GM19193 (cell line): ENCODE data around the gene TMEM219.

Experiments
- POLR2A ChIP-seq: IDR thresholded peaks from 4 replicates; pipeline ENCODE4 v1.6.1; 2011; ENCODE audit not compliant: insufficient read depth, insufficient read length; ENCODE audit errors: extremely low read depth

TMEM219 gene

DNA sequence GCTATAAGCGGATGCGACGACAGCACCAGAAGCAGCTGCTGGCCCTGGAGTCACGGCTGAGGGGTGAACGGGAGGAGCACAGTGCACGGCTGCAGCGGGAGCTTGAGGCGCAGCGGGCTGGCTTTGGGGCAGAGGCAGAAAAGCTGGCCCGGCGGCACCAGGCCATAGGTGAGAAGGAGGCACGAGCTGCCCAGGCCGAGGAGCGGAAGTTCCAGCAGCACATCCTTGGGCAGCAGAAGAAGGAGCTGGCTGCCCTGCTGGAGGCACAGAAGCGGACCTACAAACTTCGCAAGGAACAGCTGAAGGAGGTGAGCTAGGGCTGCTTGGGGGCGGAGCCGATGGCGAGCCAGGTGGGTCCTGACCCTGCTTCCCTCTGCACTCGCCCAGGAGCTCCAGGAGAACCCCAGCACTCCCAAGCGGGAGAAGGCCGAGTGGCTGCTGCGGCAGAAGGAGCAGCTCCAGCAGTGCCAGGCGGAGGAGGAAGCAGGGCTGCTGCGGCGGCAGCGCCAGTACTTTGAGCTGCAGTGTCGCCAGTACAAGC, 23.5 kb downstream of the TMEM219 start:
- TF ChIP-seq POLR2A: no peak

DNA sequence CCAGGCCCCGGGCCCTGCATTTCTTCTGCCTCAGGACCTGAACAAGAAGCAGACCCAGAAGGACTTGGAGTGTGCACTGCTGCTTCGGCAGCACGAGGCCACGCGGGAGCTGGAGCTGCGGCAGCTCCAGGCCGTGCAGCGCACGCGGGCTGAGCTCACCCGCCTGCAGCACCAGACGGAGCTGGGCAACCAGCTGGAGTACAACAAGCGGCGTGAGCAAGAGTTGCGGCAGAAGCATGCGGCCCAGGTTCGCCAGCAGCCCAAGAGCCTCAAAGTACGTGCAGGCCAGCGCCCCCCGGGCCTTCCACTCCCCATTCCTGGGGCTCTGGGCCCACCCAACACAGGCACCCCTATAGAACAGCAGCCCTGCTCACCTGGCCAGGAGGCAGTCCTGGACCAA, 24.4 kb downstream of the TMEM219 start:
- no peak for TF ChIP-seq POLR2A

DNA sequence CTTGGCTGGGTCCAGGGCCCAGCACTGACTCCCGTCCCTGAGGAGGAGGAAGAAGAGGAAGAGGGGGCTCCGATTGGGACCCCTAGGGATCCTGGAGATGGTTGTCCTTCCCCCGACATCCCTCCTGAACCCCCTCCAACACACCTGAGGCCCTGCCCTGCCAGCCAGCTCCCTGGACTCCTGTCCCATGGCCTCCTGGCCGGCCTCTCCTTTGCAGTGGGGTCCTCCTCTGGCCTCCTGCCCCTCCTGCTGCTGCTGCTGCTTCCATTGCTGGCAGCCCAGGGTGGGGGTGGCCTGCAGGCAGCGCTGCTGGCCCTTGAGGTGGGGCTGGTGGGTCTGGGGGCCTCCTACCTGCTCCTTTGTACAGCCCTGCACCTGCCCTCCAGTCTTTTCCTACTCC, 25.1 kb downstream of the TMEM219 start:
- TF ChIP-seq POLR2A: no peak

DNA sequence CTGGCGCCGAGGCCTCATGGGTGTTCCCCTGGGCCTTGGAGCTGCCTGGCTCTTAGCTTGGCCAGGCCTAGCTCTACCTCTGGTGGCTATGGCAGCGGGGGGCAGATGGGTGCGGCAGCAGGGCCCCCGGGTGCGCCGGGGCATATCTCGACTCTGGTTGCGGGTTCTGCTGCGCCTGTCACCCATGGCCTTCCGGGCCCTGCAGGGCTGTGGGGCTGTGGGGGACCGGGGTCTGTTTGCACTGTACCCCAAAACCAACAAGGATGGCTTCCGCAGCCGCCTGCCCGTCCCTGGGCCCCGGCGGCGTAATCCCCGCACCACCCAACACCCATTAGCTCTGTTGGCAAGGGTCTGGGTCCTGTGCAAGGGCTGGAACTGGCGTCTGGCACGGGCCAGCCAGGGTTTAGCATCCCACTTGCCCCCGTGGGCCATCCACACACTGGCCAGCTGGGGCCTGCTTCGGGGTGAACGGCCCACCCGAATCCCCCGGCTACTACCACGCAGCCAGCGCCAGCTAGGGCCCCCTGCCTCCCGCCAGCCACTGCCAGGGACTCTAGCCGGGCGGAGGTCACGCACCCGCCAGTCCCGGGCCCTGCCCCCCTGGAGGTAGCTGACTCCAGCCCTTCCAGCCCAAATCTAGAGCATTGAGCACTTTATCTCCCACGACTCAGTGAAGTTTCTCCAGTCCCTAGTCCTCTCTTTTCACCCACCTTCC, 25.6 kb downstream of the TMEM219 start:
- TF ChIP-seq POLR2A: no peak

DNA sequence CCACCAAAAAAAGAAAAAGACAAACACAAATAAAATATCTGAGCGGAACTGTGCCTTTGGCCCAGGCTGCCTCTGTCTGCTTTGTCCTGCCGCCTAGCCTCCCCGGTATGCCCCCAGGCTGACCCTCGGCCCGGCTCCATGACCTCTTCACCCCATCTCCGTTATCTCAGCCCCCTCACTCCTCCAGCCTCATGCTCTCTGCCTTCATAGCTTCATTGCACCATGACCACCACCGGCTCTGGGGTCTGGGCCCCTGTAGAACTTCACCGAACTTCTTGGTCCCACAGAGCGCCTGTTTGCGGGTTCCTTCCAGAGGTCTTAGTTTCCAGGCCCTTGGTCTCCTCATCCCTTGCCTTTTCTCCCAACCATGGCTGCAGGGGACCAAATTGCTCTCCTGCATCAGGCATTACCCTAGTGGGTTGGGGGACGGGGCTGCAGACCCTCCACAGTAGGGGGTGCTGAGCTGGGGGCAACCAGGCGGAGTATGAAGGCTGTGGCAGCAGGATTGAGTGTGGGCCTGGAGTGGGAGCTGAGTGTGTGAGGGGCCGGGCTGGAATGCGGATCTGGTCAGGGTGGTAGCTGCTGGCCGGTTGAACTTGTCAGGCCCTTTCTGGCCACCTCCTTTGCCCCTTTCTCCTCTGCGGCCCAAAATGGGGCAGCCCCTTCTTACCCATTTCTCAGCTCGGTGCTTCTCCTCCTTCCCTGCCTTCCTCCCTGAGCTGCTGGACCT, 26.6 kb downstream of the TMEM219 start:
- TF ChIP-seq POLR2A: no peak

DNA sequence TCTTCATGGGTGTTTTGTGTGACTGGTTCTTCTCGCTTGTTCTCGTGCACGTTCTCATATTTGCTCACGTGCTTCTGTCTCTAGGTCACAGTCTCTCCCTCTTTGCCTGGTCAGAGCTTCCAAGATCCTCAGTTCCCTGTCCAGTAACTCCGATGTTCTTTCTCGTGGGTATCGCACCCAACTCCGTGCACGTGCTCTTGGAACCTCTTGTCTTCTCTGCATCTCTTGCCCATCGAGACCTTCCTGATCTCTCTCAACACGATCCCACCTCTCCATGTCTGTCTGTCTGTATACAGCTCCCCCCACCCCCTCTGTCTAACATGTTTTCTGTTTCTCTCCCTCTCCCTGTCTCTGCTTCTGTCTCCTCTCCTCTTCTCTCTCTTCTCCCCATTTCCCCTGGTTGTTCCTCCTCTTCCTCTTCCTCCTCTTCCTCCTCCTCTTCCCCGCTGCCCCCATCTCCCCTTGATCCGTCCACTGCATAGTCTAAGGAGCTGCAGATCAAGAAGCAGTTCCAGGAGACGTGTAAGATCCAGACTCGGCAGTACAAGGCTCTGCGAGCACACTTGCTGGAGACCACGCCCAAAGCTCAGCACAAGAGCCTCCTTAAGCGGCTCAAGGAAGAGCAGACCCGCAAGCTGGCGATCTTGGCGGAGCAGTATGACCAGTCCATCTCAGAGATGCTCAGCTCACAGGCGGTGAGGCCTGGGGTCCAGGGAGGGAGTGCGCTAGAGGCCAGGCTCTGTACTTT, 27.4 kb downstream of the TMEM219 start:
- TF ChIP-seq POLR2A: no peak

DNA sequence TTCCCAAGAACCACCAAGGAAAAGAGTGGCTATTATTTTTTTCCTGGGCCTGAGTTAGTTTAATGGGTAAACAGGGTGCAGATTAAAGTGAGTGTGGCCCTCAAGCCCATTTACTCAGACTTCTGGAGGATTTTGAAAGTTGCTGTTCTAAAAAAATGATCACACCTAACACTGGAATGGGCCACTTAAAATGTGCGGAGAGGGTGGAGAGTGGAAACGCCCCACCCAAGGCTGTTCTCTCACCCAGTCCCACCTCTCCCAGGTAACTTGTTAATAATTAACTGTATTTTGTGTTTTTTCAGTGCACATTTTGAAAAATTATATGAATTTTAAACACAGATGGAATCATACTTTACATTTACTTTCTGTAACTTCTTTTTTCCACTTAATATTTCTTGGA, 28.2 kb downstream of the TMEM219 start:
- TF ChIP-seq POLR2A: no peak

DNA sequence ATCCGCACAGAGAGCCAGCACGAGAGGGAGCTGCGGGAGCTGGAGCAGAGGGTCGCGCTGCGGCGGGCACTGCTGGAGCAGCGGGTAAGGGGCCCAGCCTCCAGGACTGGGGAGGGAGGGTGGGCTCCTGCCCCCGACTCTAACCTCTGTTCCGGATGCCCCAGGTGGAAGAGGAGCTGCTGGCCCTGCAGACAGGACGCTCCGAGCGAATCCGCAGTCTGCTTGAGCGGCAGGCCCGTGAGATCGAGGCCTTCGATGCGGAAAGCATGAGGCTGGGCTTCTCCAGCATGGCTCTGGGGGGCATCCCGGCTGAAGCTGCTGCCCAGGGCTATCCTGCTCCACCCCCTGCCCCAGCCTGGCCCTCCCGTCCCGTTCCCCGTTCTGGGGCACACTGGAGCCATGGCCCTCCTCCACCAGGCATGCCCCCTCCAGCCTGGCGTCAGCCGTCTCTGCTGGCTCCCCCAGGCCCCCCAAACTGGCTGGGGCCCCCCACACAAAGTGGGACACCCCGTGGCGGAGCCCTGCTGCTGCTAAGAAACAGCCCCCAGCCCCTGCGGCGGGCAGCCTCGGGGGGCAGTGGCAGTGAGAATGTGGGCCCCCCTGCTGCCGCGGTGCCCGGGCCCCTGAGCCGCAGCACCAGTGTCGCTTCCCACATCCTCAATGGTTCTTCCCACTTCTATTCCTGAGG, 29.1 kb downstream of the TMEM219 start:
- TF ChIP-seq POLR2A: no peak

DNA sequence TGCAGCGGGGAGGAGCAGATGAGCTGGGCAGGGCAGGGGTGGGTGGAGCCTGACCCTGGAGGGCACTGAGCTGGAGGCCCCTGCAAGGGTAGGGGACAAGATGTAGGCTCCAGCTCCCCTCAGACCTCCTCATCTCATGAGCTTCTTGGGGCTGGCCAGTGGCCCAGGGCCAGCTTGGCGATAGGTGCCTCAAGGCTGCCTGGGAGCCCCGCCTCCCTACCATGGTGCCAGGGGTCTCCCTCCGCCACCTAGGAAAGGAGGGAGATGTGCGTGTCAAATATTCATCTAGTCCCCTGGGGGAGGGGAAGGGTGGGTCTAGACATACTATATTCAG, 29.7 kb downstream of the TMEM219 start:
- peak; percentile 27 for TF ChIP-seq POLR2A

DNA sequence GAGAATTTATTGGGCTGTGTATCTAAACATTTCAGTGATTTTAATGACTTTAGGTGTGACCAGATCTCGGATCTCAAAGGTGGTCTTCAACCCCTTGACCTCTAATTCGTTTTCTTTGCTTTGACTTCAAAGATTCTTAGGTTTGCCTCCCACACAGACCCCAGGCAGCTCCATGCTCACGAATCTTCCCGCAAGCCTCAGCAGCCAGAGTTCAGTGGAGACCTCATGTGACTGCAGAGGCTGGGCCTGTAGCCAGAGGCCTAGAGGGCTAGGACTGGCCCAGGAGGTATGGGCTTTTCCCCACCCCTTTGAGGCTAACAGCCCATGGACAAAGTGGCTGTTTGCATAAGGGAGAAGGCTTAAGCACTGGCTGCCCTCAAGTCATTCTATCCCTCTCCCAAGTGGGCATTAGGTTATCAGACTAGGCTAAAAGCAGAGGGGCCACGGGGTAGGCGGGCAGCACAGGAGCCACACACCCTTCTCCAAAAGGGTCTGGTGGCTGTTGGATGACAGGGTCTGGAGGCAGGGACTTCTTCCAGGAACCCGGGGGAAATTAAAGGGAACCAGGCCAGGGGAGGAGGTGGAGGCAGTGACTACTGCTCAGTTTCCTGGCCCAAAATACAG, 30.6 kb downstream of the TMEM219 start:
- TF ChIP-seq POLR2A: no peak

DNA sequence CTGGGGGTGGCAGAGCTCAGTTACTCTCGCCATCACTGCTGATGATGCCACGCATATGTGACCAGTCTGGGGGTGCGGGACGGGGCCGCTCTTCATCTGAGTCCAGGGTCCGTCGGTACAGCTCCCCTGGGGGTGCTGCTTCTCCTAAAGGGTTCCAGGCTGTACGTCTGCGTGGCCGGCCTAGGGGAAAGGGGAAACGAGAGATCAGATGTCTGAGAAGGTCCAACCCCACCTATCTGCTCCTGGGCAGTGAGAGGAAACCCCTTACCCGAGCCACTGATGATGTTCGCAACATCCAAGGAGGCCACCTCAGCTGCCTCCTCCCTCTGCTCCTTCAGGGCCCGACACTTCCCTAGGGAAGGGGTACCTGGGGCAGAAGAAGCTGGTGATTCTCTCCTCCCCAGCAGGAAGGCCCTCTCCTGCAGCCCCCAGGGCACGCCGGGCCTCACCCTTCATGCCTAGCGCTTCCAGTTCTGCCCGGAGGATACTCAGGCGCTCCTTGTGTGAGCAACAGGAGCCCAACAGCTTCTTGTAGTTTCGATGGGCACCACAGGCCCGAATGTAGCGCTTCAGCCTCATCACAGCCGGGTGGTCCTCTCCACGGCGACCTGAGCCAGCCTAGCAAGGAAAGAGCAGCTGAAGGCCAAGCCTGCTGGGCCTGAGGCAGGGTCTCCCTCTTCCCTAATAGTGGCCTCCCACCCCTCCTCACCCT, 31.5 kb downstream of the TMEM219 start:
- TF ChIP-seq POLR2A: no peak

DNA sequence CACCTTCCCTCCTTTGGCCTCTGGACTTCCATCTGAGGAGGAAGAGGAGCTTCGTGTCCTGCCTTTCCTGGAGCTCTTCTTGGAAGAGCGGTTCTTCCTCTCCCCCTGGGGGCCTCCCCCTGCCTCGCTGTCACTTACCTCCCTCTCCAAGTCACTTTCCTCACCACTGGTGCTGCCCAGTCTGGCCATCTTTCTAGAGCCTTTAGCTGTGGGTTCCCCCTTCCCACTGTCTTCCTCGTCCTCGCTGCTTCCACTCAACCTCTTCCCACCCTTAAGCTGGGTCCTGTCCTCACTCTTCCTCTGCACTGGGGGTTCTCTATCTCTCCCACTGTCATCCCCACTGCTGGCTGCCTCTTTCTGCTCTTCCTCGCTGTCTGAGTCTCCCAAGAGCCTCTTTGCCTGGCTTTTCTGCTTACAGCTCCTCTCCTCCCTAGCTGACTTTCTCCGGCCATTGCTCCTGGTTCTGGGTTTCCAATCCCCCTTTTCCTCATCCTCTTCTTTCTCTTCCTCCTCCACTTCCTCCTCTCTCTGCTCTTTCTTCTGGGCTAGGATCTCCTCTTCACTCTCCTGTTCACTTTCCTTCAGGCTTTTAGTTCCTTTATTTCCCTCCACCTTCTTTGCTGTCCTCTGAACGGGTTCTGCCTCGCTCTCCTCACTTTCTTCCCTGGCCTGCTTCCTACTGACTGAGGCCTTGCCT, 32.2 kb downstream of the TMEM219 start:
- no peak for TF ChIP-seq POLR2A

DNA sequence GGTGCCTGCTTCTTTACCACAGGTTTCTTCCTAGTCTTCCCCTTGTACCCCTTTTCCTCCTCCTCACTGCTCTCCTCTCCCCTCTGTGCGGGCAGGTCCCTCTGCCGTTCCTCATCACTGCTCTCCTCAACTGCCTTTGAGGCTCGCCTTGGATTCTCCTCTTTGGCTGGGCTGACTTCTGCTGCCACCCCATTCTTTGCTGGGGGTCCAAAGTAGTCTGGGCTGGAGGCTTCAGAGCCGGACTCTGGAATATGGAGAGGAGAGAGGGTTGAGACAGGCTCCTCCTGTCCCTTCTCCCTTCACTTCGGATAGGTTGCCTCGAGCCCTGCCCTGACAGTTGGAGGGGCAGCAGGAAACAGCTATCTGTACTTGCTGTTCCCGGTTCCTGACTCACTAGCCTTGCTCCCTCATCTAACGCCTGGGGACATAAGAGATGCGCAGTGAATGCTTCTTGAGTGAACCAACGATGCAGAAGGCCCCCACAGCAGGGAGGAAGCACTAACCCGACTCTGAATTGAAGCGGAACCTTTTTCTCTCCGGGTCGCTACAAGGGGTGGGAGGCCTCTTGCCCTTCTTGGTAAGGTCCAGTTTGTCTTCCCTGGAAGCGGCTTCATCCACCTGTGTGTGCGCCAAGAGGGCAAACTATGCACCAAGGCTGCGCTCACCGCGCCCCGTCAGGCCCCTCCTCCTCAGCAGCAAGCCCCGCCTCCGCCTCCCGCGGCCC, 32.9 kb downstream of the TMEM219 start:
- TF ChIP-seq POLR2A: no peak
